Measurements from ENCODE around the gene LCK.

The LCK gene

GRCh38 chr1:32250893-32251716 is at the start of gene LCK:
Gene LCK, plus strand, starts transcription at chr1:32251265. Its CDS starts 23,065 bp downstream, at chr1:32274330.
- Histone ChIP-seq H3K36me3 (ENCODE audit: control insufficient read depth in 2 of 2, insufficient read depth in 1 of 2, low read length in 2 of 2) (no peaks in the 10 kb centered on the region), H3K4me3 (ENCODE audit: low read depth, low read length) (no peak within 1 kb of the TSS), H3K9me3 (ENCODE audit: control insufficient read depth, insufficient read depth, low read depth, low read length) (no peaks in the 10 kb centered on the region), H3K4me1 (ENCODE audit: control insufficient read depth, insufficient read depth, low read length) (no peaks in the 10 kb centered on the region), H3K27ac (ENCODE audit: extremely low read depth, low read depth, low read length) (no peak within 1 kb of the TSS)
- TF ChIP-seq ZNF239 (tag by site-specific recombination; IDR thresholded peaks at IDR 0.05), result no peak
- TF ChIP-seq ZBTB26 (tag by site-specific recombination; optimal IDR thresholded peaks at IDR 0.05), result no peak
- no peak for TF ChIP-seq ZNF639 (tag by site-specific recombination; IDR thresholded peaks at IDR 0.05)
- TF ChIP-seq SCRT2 (tag by site-specific recombination; IDR thresholded peaks at IDR 0.05), result no peak
- no peak for TF ChIP-seq ZNF555 (tag by site-specific recombination; conservative IDR thresholded peaks at IDR 0.05)
- no peak for TF ChIP-seq ZSCAN23 (tag by site-specific recombination; IDR thresholded peaks at IDR 0.05)
- TF ChIP-seq ZNF449 (tag by site-specific recombination; IDR thresholded peaks at IDR 0.05), result no peak
- TF ChIP-seq HOXA7 (CRISPR knock-in tag; IDR thresholded peaks at IDR 0.05; ENCODE audit: borderline replicate concordance), result no peak
- no peak for TF ChIP-seq INSM2 (tag by site-specific recombination; IDR thresholded peaks at IDR 0.05)
- TF ChIP-seq ZNF670 (tag by site-specific recombination; IDR thresholded peaks at IDR 0.05; ENCODE audit: low read depth), result no peak
- TF ChIP-seq FEZF1 (tag by site-specific recombination; IDR thresholded peaks at IDR 0.05), result no peak
- TF ChIP-seq, protein P1, sequence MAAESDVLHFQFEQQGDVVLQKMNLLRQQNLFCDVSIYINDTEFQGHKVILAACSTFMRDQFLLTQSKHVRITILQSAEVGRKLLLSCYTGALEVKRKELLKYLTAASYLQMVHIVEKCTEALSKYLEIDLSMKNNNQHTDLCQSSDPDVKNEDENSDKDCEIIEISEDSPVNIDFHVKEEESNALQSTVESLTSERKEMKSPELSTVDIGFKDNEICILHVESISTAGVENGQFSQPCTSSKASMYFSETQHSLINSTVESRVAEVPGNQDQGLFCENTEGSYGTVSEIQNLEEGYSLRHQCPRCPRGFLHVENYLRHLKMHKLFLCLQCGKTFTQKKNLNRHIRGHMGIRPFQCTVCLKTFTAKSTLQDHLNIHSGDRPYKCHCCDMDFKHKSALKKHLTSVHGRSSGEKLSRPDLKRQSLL (tag by site-specific recombination; IDR thresholded peaks at IDR 0.05), result no peak
- TF ChIP-seq SETDB1 (IDR thresholded peaks at IDR 0.05; ENCODE audit: insufficient read length, low read length), result no peak
- TF ChIP-seq, protein P2, sequence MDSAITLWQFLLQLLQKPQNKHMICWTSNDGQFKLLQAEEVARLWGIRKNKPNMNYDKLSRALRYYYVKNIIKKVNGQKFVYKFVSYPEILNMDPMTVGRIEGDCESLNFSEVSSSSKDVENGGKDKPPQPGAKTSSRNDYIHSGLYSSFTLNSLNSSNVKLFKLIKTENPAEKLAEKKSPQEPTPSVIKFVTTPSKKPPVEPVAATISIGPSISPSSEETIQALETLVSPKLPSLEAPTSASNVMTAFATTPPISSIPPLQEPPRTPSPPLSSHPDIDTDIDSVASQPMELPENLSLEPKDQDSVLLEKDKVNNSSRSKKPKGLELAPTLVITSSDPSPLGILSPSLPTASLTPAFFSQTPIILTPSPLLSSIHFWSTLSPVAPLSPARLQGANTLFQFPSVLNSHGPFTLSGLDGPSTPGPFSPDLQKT (IDR thresholded peaks at IDR 0.05; ENCODE audit: borderline replicate concordance, low read depth, low read length), result no peak
- TF ChIP-seq, protein P3, sequence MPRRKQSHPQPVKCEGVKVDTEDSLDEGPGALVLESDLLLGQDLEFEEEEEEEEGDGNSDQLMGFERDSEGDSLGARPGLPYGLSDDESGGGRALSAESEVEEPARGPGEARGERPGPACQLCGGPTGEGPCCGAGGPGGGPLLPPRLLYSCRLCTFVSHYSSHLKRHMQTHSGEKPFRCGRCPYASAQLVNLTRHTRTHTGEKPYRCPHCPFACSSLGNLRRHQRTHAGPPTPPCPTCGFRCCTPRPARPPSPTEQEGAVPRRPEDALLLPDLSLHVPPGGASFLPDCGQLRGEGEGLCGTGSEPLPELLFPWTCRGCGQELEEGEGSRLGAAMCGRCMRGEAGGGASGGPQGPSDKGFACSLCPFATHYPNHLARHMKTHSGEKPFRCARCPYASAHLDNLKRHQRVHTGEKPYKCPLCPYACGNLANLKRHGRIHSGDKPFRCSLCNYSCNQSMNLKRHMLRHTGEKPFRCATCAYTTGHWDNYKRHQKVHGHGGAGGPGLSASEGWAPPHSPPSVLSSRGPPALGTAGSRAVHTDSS (tag by site-specific recombination; IDR thresholded peaks at IDR 0.05), result no peak
- no peak for TF ChIP-seq GLI2 (tag by site-specific recombination; IDR thresholded peaks at IDR 0.05; ENCODE audit: borderline replicate concordance, low read depth)
- no peak for TF ChIP-seq ZNF596 (tag by site-specific recombination; IDR thresholded peaks at IDR 0.05)
- POLR2A ChIA-PET, result interaction anchor here (1.5 kb wide), 1 partner anchor 40 kb away, joined by 3 read pairs; the partner anchor contains the start of gene HDAC1
- CTCF ChIA-PET, result interaction anchor here (0.6 to 1.0 kb wide), 4 partner anchors 10 to 1033 kb away, joined by 3 to 6 read pairs (median 4); no protein-coding TSS in a partner anchor
